ENCODE results near the gene RTF1. TPM values are rescaled to one million over a fixed set of nuclear protein-coding genes. Genes with fewer than 3 reads are reported as not detected.
A peak's percentile ranks its signal among the peaks of the same experiment; 100 is the strongest.

RTF1 gene
- total RNA-seq, 1 experiment from 2014 or later: 33.5 TPM

- Histone ChIP-seq H4K20me1 (ENCODE audit: insufficient read depth, low read depth, low read length) (no peaks in the 10 kb centered on the region), H3K9ac (ENCODE audit: low read length) (no peak overlapping the region), H2AFZ (ENCODE audit: low read length) (no peak overlapping the region), H3K36me3 (ENCODE audit: insufficient read depth, low read length) (no peaks in the 10 kb centered on the region), H3K79me2 (ENCODE audit: low read length) (no peaks in the 10 kb centered on the region), H3K27me3 (ENCODE audit: low read length) (no peaks in the 10 kb centered on the region), H3K4me3 (ENCODE audit: low read length) (peak overlapping the region; percentile 44; the same call in 1 of the 2 replicates), H3K9me2 (replicated peaks; ENCODE audit: insufficient read depth, low read length) (no peaks in the 10 kb centered on the region), H3K9me3 (ENCODE audit: low read length) (no peaks in the 10 kb centered on the region), H3K4me1 (ENCODE audit: low read length) (peaks cover 22% of the 10 kb centered on the region), H3K4me2 (ENCODE audit: low read depth, low read length, poor library complexity, severe bottlenecking) (peak overlapping the region; percentile 55), H3K27ac (ENCODE audit: low read length) (no peak overlapping the region)
- DNase-seq: no peak
These were observed 85.3 kb downstream of the RTF1 start for GRCh38 chr15:41501931-41502794.

GRCh38 chr15:41502795-41503668, 86.1 kb downstream of the RTF1 start:
- no peak overlapping the region for H3K4me3 ChIP-seq (ENCODE audit: low read length)
- H3K36me3 ChIP-seq (ENCODE audit: insufficient read depth, low read length): no peaks in the 10 kb centered on the region
- no peak overlapping the region for H3K9ac ChIP-seq (ENCODE audit: low read length)
- H4K20me1 ChIP-seq (ENCODE audit: insufficient read depth, low read depth, low read length): no peaks in the 10 kb centered on the region
- no peaks in the 10 kb centered on the region for H3K9me2 ChIP-seq (replicated peaks; ENCODE audit: insufficient read depth, low read length)
- H3K27me3 ChIP-seq (ENCODE audit: low read length): no peaks in the 10 kb centered on the region
- H3K4me1 ChIP-seq (ENCODE audit: low read length): peaks cover 22% of the 10 kb centered on the region
- H2AFZ ChIP-seq (ENCODE audit: low read length): no peak overlapping the region
- no peak for DNase-seq
- no peaks in the 10 kb centered on the region for H3K9me3 ChIP-seq (ENCODE audit: low read length)
- H3K79me2 ChIP-seq (ENCODE audit: low read length): no peaks in the 10 kb centered on the region
- no peak overlapping the region for H3K4me2 ChIP-seq (ENCODE audit: low read depth, low read length, poor library complexity, severe bottlenecking)
- no peak overlapping the region for H3K27ac ChIP-seq (ENCODE audit: low read length)

- peaks cover 19% of the 10 kb centered on the region for H3K4me1 ChIP-seq (ENCODE audit: low read length)
- H2AFZ ChIP-seq (ENCODE audit: low read length): no peak overlapping the region
- no peaks in the 10 kb centered on the region for H3K27me3 ChIP-seq (ENCODE audit: low read length)
- no peak for DNase-seq
- H3K79me2 ChIP-seq (ENCODE audit: low read length): no peaks in the 10 kb centered on the region
- H3K4me2 ChIP-seq (ENCODE audit: low read depth, low read length, poor library complexity, severe bottlenecking): no peak overlapping the region
- no peaks in the 10 kb centered on the region for H3K9me3 ChIP-seq (ENCODE audit: low read length)
- no peaks in the 10 kb centered on the region for H4K20me1 ChIP-seq (ENCODE audit: insufficient read depth, low read depth, low read length)
- H3K9ac ChIP-seq (ENCODE audit: low read length): no peak overlapping the region
- H3K4me3 ChIP-seq (ENCODE audit: low read length): no peak overlapping the region
- no peaks in the 10 kb centered on the region for H3K36me3 ChIP-seq (ENCODE audit: insufficient read depth, low read length)
- H3K9me2 ChIP-seq (replicated peaks; ENCODE audit: insufficient read depth, low read length): no peaks in the 10 kb centered on the region
- H3K27ac ChIP-seq (ENCODE audit: low read length): no peak overlapping the region
These were observed 86.7 kb downstream of the RTF1 start for GRCh38 chr15:41503669-41504010.

GRCh38 chr15:41504751-41505492, 88.0 kb downstream of the RTF1 start:
- no peaks in the 10 kb centered on the region for H4K20me1 ChIP-seq (ENCODE audit: insufficient read depth, low read depth, low read length)
- no peak overlapping the region for H2AFZ ChIP-seq (ENCODE audit: low read length)
- H3K4me1 ChIP-seq (ENCODE audit: low read length): peaks cover 8% of the 10 kb centered on the region

GRCh38 chr15:41505776-41506175, 88.9 kb downstream of the RTF1 start:
- peaks cover 8% of the 10 kb centered on the region for H3K4me1 ChIP-seq (ENCODE audit: low read length)

More at GRCh38 chr15:41504751-41505492, 88.0 kb downstream of the RTF1 start:
- Histone ChIP-seq H3K9me2 (replicated peaks; ENCODE audit: insufficient read depth, low read length) (no peaks in the 10 kb centered on the region), H3K9me3 (ENCODE audit: low read length) (no peaks in the 10 kb centered on the region), H3K9ac (ENCODE audit: low read length) (no peak overlapping the region), H3K4me3 (ENCODE audit: low read length) (no peak overlapping the region), H3K27me3 (ENCODE audit: low read length) (no peaks in the 10 kb centered on the region), H3K27ac (ENCODE audit: low read length) (no peak overlapping the region), H3K79me2 (ENCODE audit: low read length) (no peaks in the 10 kb centered on the region), H3K36me3 (ENCODE audit: insufficient read depth, low read length) (no peaks in the 10 kb centered on the region), H3K4me2 (ENCODE audit: low read depth, low read length, poor library complexity, severe bottlenecking) (no peak overlapping the region)
- DNase-seq: no peak

GRCh38 chr15:41506796-41507341, 90.0 kb downstream of the RTF1 start:
- Histone ChIP-seq H3K36me3 (ENCODE audit: insufficient read depth, low read length) (no peaks in the 10 kb centered on the region), H3K79me2 (ENCODE audit: low read length) (no peaks in the 10 kb centered on the region), H3K9me3 (ENCODE audit: low read length) (no peaks in the 10 kb centered on the region), H3K27ac (ENCODE audit: low read length) (no peak overlapping the region), H3K9ac (ENCODE audit: low read length) (no peak overlapping the region), H3K27me3 (ENCODE audit: low read length) (no peaks in the 10 kb centered on the region), H4K20me1 (ENCODE audit: insufficient read depth, low read depth, low read length) (no peaks in the 10 kb centered on the region), H3K9me2 (replicated peaks; ENCODE audit: insufficient read depth, low read length) (no peaks in the 10 kb centered on the region), H3K4me2 (ENCODE audit: low read depth, low read length, poor library complexity, severe bottlenecking) (no peak overlapping the region), H3K4me3 (ENCODE audit: low read length) (no peak overlapping the region), H3K4me1 (ENCODE audit: low read length) (peaks cover 1% of the 10 kb centered on the region), H2AFZ (ENCODE audit: low read length) (no peak overlapping the region)
- no peak for DNase-seq

More at GRCh38 chr15:41505776-41506175, 88.9 kb downstream of the RTF1 start:
- H3K79me2 ChIP-seq (ENCODE audit: low read length): no peaks in the 10 kb centered on the region
- H3K4me3 ChIP-seq (ENCODE audit: low read length): no peak overlapping the region
- DNase-seq: no peak
- H3K9me3 ChIP-seq (ENCODE audit: low read length): no peaks in the 10 kb centered on the region
- H3K4me2 ChIP-seq (ENCODE audit: low read depth, low read length, poor library complexity, severe bottlenecking): no peak overlapping the region
- H3K36me3 ChIP-seq (ENCODE audit: insufficient read depth, low read length): no peaks in the 10 kb centered on the region
- no peak overlapping the region for H3K27ac ChIP-seq (ENCODE audit: low read length)
- H2AFZ ChIP-seq (ENCODE audit: low read length): no peak overlapping the region
- H3K9ac ChIP-seq (ENCODE audit: low read length): no peak overlapping the region
- no peaks in the 10 kb centered on the region for H3K27me3 ChIP-seq (ENCODE audit: low read length)
- H4K20me1 ChIP-seq (ENCODE audit: insufficient read depth, low read depth, low read length): no peaks in the 10 kb centered on the region
- H3K9me2 ChIP-seq (replicated peaks; ENCODE audit: insufficient read depth, low read length): no peaks in the 10 kb centered on the region

GRCh38 chr15:41507820-41508290, 91.0 kb downstream of the RTF1 start:
- Histone ChIP-seq H3K27ac (ENCODE audit: low read length) (no peak overlapping the region), H3K4me3 (ENCODE audit: low read length) (no peak overlapping the region), H2AFZ (ENCODE audit: low read length) (no peak overlapping the region), H3K9me2 (replicated peaks; ENCODE audit: insufficient read depth, low read length) (no peaks in the 10 kb centered on the region), H3K4me1 (ENCODE audit: low read length) (0 out of 2 replicates have a peak, but pooled peaks cover 3% of the 10 kb centered on the region), H3K9me3 (ENCODE audit: low read length) (no peaks in the 10 kb centered on the region), H4K20me1 (ENCODE audit: insufficient read depth, low read depth, low read length) (no peaks in the 10 kb centered on the region), H3K27me3 (ENCODE audit: low read length) (no peaks in the 10 kb centered on the region), H3K9ac (ENCODE audit: low read length) (no peak overlapping the region), H3K36me3 (ENCODE audit: insufficient read depth, low read length) (no peaks in the 10 kb centered on the region), H3K79me2 (ENCODE audit: low read length) (no peaks in the 10 kb centered on the region), H3K4me2 (ENCODE audit: low read depth, low read length, poor library complexity, severe bottlenecking) (no peak overlapping the region)
- no peak for DNase-seq
